GM06990 (cell line): ENCODE results near the gene CPSF3.
A peak's percentile ranks its signal among the peaks of the same experiment; 100 is the strongest.

Experiments
- DNase-seq: peaks from one replicate; pipeline ENCODE4 v3.0.0-alpha.2; 2011; ENCODE audit not compliant: insufficient read length; ENCODE audit errors: extremely low read depth
- H3K27me3 ChIP-seq: replicated peaks from 2 replicates; pipeline ENCODE4 v1.6.0; 2011; ENCODE audit warnings: low read length; ENCODE audit not compliant: control insufficient read depth, insufficient read depth
- H3K36me3 ChIP-seq: 2 replicates; pipeline ENCODE4 v1.5.1; 2011; ENCODE audit warnings: low read length; ENCODE audit not compliant: control insufficient read depth, insufficient read depth
- H3K4me3 ChIP-seq: replicated peaks from 2 replicates; pipeline ENCODE4 v1.5.1; 2011; ENCODE audit warnings: low read depth, mild to moderate bottlenecking, control low read depth, low read length
- CTCF ChIP-seq: IDR thresholded peaks from 2 replicates; pipeline ENCODE4 v1.5.1; 2011; ENCODE audit warnings: low read length, control low read depth, mild to moderate bottlenecking, inconsistent platforms; ENCODE audit not compliant: insufficient read depth, poor library complexity, severe bottlenecking

Gene CPSF3

DNA sequence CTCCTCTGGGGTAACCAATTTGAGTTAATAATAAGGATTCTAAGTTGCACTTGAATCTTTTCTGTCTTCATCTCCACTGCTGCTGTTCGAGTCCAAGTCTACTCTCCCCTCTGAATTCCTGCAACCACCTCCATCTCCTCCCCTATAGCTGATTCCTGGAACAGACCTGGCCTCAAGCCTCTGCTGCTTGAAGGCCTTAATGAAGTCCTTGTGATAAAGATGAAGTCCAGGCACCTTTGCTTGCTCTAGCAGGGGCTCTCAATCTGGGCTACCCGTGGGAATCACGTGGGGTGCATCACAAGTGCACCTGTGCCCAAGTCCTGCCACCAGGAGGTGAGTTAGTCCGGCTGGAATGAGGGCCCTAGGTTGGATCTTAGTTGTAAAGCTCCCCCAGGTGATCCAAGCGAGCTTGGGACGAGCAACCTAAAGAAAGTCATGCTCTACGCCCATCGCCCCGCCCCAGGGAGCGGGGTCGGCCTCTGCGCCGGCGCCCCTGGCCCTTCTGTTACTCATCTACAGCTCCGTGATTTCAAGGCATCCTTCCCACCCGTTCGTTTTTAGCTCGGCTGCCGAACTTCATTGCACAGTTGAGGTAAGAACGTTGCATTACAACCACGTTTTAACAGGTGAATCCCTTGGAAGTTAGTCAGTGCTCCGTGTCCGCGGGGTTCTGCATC lies 50.0 kb downstream of the CPSF3 start:
- H3K27me3 ChIP-seq: no peaks in the 10 kb centered on the region
- peak; percentile 23 for DNase-seq
- H3K4me3 ChIP-seq: peak overlapping the region; percentile 82
- H3K36me3 ChIP-seq: peaks cover 5% of the 10 kb centered on the region
- TF ChIP-seq CTCF: peak; percentile 32

GRCh38 chr2:9473985-9474360 lies 50.5 kb downstream of the CPSF3 start:
- Histone ChIP-seq H3K27me3 (no peaks in the 10 kb centered on the region), H3K4me3 (peak overlapping the region; percentile 82), H3K36me3 (peaks cover 8% of the 10 kb centered on the region)
- no peak for DNase-seq
- TF ChIP-seq CTCF: no peak

- H3K36me3 ChIP-seq: peaks cover 5% of the 10 kb centered on the region
- H3K4me3 ChIP-seq: peak within 1 kb of the TSS; percentile 82
- peak; percentile 81 for DNase-seq
- H3K27me3 ChIP-seq: no peaks in the 10 kb centered on the region
- no peak for TF ChIP-seq CTCF
Measured at GRCh38 chr2:9474361-9475057, 51.1 kb downstream of the CPSF3 start, which contains the start of gene IAH1. Gene IAH1 (plus strand): TSS chr2:9474551. CDS start chr2:9474567, 16 bp downstream.

DNA sequence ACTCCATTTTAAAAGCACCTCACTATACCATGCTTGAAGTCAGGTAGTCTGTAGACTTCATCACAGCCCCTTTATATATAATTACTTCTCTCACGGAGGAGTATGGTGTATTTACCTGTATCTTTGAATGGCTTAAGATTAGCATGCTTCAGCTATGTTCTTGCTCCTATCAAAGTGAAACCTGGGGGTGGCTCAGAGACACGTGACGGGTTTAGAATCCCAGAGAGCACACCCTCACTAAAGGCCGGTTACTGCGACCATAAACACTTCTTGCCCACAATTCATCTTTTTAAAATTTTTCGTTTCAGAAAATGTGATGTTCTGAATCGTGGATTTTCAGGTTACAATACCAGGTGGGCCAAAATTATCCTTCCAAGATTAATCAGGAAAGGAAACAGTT lies 54.5 kb downstream of the CPSF3 start:
- H3K27me3 ChIP-seq: no peaks in the 10 kb centered on the region
- H3K36me3 ChIP-seq: peaks cover 17% of the 10 kb centered on the region
- no peak overlapping the region for H3K4me3 ChIP-seq
- no peak for DNase-seq
- TF ChIP-seq CTCF: no peak

DNA sequence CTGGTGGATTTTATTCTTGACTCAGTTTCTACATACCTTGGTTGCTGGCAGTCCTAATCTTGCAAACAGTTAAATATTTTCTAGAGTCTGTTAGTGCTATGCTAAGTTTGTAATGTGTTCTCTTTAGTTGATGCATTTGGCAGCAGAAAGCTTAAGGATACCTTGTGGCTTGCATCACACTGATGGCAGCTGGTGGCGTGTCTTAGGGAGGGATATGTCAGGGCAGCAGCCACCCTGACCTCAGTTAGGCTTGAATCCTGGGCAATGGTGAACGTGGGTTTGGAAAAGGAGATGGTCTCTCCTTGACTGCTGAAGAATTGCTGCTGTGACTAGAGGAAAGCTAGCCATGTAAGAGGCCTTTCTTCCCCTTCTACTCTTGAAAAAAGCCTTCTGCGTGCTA lies 55.1 kb downstream of the CPSF3 start:
- no peak for TF ChIP-seq CTCF
- DNase-seq: no peak
- H3K36me3 ChIP-seq: peaks cover 18% of the 10 kb centered on the region
- no peaks in the 10 kb centered on the region for H3K27me3 ChIP-seq
- no peak overlapping the region for H3K4me3 ChIP-seq
